Activated CD8-positive, alpha-beta T cell treated with anti-CD3 and anti-CD28 coated beads, Interleukin-2, amount 10 ng/mL, durations not matched to agents 7 days and 5 days (primary cell): ENCODE results near the gene MDN1. TPM values are rescaled to one million over a fixed set of nuclear protein-coding genes. Genes with fewer than 3 reads are reported as not detected.
"Not testable (repeated sequence)": the region's sequence is repeated elsewhere in the genome, so short reads cannot be mapped to it uniquely, and the experiment has no call there.

ENCODE experiments used
- ATAC-seq: fragments of 150-1000 bp; cut with Tn5 transposase; one replicate; pipeline ENCODE4 v1.10.0; 2021; ENCODE audit warnings: moderate library complexity
- CTCF ChIA-PET: fragments of 350-600 bp; sonication (Branson Sonifier 250); formaldehyde crosslinking; loops from one replicate; lab custom pipeline; 2021; ENCODE audit warnings: antibody characterized with exemption; lab: Charles Lee
- POLR2A ChIA-PET: fragments of 350-600 bp; sonication (Branson Sonifier 250); formaldehyde crosslinking; loops from one replicate; lab custom pipeline; 2021; ENCODE audit warnings: antibody characterized with exemption; lab: Charles Lee
- DNase-seq: peaks from one replicate; pipeline ENCODE4 v3.0.0-alpha.2; 2020
- H3K27ac Mint-ChIP-seq: one replicate; pipeline ENCODE4 v1.8.0; 2021; ENCODE audit warnings: mild to moderate bottlenecking, mixed read lengths
- H3K27me3 Mint-ChIP-seq: one replicate; pipeline ENCODE4 v1.8.0; 2021; ENCODE audit warnings: low read depth, mixed read lengths
- H3K36me3 Mint-ChIP-seq: one replicate; pipeline ENCODE4 v1.8.0; 2021; ENCODE audit warnings: low read depth, mixed read lengths
- H3K4me1 Mint-ChIP-seq: one replicate; pipeline ENCODE4 v1.8.0; 2021; ENCODE audit warnings: low read depth, mixed read lengths
- H3K4me3 Mint-ChIP-seq: one replicate; pipeline ENCODE4 v1.8.0; 2021; ENCODE audit warnings: mild to moderate bottlenecking, mixed read lengths
- H3K9me3 Mint-ChIP-seq: one replicate; pipeline ENCODE4 v1.8.0; 2022; ENCODE audit warnings: mixed read lengths; ENCODE audit not compliant: insufficient read depth
- total RNA-seq, 2 experiments: library from RNA; stranded (reverse); gene quantifications; one replicate each; pipeline ENCODE4 v1.2.3, GENCODE V29; 2021

The MDN1 gene
- total RNA-seq, 2 experiments from 2014 or later, result 58.2 to 64.7 TPM

DNA sequence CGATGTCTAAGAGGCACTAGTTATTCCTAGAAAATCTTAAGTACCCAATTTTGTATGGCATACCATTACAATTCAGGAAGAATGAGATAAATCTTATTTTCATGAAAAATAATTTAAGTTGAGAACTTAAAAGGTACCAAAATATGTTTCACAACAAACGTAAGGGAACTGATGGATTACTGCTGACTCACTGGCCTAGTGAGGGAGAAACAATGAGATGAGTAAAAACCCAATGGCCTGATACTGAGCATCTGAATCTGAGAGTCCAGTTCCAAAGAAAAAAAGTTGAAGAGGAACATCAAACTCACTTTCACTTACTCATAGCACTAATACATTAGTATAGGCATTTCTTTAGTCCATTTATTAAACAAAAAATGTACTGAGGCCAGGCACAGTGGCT lies 56.0 kb downstream of the MDN1 start:
- no peak for DNase-seq
- no peak for ATAC-seq
- Mint-ChIP-seq H3K4me3 (no peak overlapping the region), H3K36me3 (peaks cover 31% of the 10 kb centered on the region), H3K27me3 (no peaks in the 10 kb centered on the region), H3K4me1 (no peaks in the 10 kb centered on the region), H3K9me3 (no peaks in the 10 kb centered on the region), H3K27ac (no peak overlapping the region)
- POLR2A ChIA-PET, result no interaction called here
- CTCF ChIA-PET, result interaction anchor here (1.1 to 1.7 kb wide), 3 partner anchors 25 to 331 kb away, joined by 3 to 5 read pairs (median 5); no protein-coding TSS in a partner anchor

DNA sequence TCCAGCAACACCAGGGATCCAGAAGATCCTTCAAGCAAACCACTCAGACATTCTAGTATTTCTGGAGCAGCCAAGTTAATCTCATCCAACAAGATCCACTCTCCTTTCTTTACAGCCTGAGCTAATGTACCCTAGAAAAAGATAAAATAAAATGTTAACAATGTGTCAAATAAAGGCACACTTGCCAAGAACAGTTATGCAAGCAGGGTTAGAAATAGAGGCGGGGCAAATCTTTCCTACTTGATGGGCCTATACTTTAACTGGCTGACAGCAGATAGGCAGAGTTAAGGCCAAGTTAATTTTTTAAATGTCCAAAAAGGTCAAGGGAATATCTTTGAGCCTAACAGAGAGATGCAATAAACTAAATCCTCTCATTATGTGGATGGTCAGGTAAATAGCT lies 60.8 kb downstream of the MDN1 start:
- ChIA-PET POLR2A (no interaction called here), CTCF (no interaction called here)
- DNase-seq, result no peak

DNA sequence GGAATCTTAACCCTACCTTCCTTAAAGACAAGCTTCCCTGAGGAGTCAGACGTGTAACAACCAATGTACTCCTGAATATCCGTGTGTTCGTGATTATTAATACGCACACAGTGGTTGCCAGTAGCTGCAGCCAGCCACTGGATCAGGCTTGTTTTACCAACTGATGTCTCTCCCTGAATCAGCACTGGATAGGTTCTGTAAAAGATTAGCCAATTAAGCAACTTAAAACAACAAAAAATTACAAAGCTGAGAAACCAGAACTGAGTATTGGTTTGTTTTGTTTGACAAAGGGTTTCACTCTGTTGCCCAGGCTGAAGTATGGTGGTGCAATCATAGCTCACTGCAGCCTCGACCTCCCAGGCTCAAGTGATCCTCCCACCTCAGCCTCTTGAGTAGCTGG lies 69.3 kb downstream of the MDN1 start:
- no peak overlapping the region for H3K4me3 Mint-ChIP-seq
- CTCF ChIA-PET, result interaction anchor here (1.1 to 1.5 kb wide), 2 partner anchors 25 to 50 kb away, joined by 3 read pairs; no protein-coding TSS in a partner anchor
- DNase-seq (no peak), ATAC-seq (no peak)
- H3K27me3 Mint-ChIP-seq, result no peaks in the 10 kb centered on the region
- H3K4me1 Mint-ChIP-seq, result no peaks in the 10 kb centered on the region
- POLR2A ChIA-PET, result no interaction called here
- H3K9me3 Mint-ChIP-seq, result no peaks in the 10 kb centered on the region
- peaks cover 67% of the 10 kb centered on the region for H3K36me3 Mint-ChIP-seq
- H3K27ac Mint-ChIP-seq, result no peak overlapping the region

More for the DNA sequence above, 60.8 kb downstream of the MDN1 start:
- H3K4me3 Mint-ChIP-seq, result no peak overlapping the region
- H3K27me3 Mint-ChIP-seq, result no peaks in the 10 kb centered on the region
- peaks cover 48% of the 10 kb centered on the region for H3K36me3 Mint-ChIP-seq
- no peak for ATAC-seq
- H3K27ac Mint-ChIP-seq, result no peak overlapping the region
- no peaks in the 10 kb centered on the region for H3K4me1 Mint-ChIP-seq
- no peaks in the 10 kb centered on the region for H3K9me3 Mint-ChIP-seq

DNA sequence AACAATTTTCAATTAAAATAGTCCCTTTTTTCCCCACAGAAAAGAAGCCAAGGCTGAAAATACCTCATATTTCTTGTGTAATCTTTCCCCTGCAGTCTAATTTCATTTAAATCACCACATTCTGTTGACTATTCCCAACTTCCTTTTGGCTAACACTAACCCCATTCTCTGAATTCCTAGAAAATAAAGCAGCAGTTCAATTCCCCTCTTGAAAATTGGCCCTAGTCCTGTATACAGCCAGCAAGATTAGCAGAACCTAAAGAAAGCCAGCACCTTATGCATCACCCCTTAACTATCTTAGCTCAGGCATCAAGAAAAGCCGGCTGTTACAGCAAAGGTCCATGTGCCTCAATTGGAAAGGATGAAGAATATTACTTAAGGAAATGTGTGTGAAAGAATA lies 69.7 kb downstream of the MDN1 start:
- Mint-ChIP-seq H3K27me3 (no peaks in the 10 kb centered on the region), H3K36me3 (peaks cover 68% of the 10 kb centered on the region), H3K27ac (no peak overlapping the region), H3K4me1 (no peaks in the 10 kb centered on the region), H3K9me3 (no peaks in the 10 kb centered on the region), H3K4me3 (no peak overlapping the region)
- ChIA-PET CTCF (interaction anchor here (1.1 to 1.5 kb wide), 2 partner anchors 24 to 50 kb away, joined by 3 read pairs; no protein-coding TSS in a partner anchor), POLR2A (no interaction called here)
- DNase-seq, result no peak
- ATAC-seq, result no peak

DNA sequence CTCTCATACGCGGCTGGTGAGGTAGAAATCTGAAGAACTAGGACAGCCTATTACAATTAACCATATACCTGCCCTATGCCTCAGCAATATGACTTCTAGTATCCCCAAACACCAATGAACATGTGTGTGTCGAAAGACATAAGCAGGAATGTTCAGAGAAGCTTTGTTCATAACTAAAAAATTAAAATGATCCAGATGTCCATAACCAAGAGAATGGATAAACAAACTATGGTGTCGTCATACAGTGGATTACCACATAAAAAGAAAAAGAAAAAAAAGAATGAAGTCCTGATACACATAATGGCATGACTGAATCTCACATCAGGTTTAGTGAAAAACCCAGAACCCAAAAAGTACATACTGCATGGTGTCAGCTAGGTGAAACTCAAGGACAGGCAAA lies 73.9 kb downstream of the MDN1 start:
- H3K4me1 Mint-ChIP-seq, result no peaks in the 10 kb centered on the region
- ATAC-seq, result no peak
- no peaks in the 10 kb centered on the region for H3K9me3 Mint-ChIP-seq
- DNase-seq, result no peak
- H3K36me3 Mint-ChIP-seq, result peaks cover 63% of the 10 kb centered on the region
- H3K27me3 Mint-ChIP-seq, result no peaks in the 10 kb centered on the region
- ChIA-PET POLR2A (interaction anchor here (0.6 kb wide), 1 partner anchor 345 kb away, joined by 3 read pairs; no protein-coding TSS in a partner anchor), CTCF (no interaction called here)
- no peak overlapping the region for H3K4me3 Mint-ChIP-seq
- H3K27ac Mint-ChIP-seq, result no peak overlapping the region

DNA sequence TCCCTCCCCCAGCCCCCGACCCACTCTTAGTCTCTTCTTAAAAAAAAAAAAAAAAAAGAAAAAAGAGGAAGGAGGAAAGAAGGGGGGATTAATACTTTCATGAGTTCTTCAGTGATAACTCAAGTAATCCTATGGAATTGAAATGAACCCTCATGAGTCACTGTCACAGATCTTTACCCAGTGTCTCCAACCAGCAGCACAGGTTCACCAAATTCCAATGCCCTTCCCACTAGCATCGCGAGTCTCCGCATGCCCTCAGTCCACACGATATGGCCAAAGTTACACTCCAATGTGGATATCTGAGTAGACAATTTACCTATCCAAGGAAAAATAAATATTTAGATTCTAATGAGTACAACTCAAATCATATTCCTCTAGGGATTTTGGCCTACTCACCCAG lies 74.5 kb downstream of the MDN1 start:
- no peaks in the 10 kb centered on the region for H3K4me1 Mint-ChIP-seq
- H3K27ac Mint-ChIP-seq, result no peak overlapping the region
- no peaks in the 10 kb centered on the region for H3K9me3 Mint-ChIP-seq
- ChIA-PET CTCF (no interaction called here), POLR2A (no interaction called here)
- H3K27me3 Mint-ChIP-seq, result no peaks in the 10 kb centered on the region
- no peak overlapping the region for H3K4me3 Mint-ChIP-seq
- peaks cover 63% of the 10 kb centered on the region for H3K36me3 Mint-ChIP-seq
- DNase-seq (no peak), ATAC-seq (no peak)

DNA sequence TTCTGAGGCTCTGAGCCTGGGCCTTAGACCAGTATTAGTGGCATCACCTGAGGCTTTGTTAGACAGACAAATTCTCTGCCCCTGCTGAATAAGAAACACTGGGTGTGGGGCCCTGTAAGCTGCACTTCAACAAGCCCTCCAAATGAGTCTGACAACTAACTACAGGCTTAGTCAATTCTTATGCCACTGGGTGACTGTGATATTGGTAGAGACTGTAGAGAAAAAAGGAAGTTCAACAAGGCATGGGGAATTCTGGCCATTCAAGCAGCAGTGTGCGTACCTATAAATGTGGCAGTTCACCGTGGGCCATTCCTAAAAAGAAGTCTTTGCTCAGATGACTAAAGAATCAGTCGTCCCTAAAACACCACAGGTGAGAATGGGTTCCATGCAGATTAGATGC lies 82.7 kb downstream of the MDN1 start:
- POLR2A ChIA-PET, result no interaction called here
- H3K4me3 Mint-ChIP-seq, result no peak overlapping the region
- peaks cover 55% of the 10 kb centered on the region for H3K36me3 Mint-ChIP-seq
- DNase-seq, result no peak
- ATAC-seq, result no peak
- no peaks in the 10 kb centered on the region for H3K4me1 Mint-ChIP-seq
- H3K27ac Mint-ChIP-seq, result no peak overlapping the region
- no peaks in the 10 kb centered on the region for H3K9me3 Mint-ChIP-seq
- CTCF ChIA-PET, result no interaction called here
- no peaks in the 10 kb centered on the region for H3K27me3 Mint-ChIP-seq

DNA sequence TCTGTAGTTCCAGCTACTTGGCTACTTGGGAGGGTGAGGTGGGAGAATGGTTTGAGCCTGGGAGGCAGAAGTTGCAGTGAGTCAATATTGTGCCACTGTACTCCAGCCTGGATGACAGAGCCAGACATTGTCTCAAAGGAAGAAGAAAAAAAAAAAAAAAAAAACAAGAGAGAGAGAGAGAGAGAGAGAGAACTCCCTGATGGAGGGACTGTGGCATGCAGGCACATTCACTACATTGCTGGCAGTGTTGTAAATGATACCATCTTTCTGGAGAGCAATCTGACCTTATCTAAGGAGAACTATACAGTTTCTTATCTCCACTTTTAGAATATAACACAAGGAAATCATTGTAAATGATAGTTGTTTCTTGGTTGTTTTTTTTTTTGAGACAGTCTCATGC lies 85.1 kb downstream of the MDN1 start:
- ChIA-PET CTCF (no interaction called here), POLR2A (no interaction called here)
- Mint-ChIP-seq H3K36me3 (peaks cover 64% of the 10 kb centered on the region), H3K27ac (no peak overlapping the region), H3K4me1 (no peaks in the 10 kb centered on the region), H3K9me3 (no peaks in the 10 kb centered on the region), H3K27me3 (no peaks in the 10 kb centered on the region), H3K4me3 (no peak overlapping the region)
- no peak for ATAC-seq
- no peak for DNase-seq

DNA sequence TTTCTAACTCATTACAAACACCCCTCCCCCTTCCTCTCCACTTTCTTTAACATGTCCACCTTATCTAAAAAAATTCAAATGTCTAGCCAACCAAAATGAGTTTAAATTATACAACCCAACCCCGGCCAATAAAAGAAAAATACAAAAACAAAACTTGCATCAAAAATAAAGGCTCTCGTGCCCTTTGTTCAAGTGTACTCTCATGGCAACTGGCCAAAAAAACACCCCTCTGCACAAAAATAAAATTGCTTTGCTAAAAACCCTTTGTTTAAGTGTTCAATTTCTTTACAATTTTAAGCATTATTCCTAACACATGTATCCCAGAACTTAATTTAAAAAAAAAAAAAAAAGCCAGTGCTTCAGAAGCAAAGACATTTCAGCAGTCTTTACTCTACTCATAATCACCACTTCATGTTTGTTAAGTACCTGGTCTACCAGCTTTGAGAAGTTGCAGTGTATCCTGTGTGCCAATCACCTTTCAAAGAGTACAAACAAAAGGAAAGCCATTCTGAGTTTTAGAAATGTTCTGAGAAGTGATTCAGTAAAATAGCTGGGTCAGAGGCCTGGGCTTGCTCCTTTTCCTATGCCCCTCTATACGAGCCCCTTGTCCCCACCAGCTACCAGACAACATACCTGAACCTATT lies 87.5 kb downstream of the MDN1 start:
- ChIA-PET CTCF (no interaction called here), POLR2A (no interaction called here)
- Mint-ChIP-seq H3K4me3 (no peak overlapping the region), H3K36me3 (peaks cover 64% of the 10 kb centered on the region), H3K27ac (no peak overlapping the region), H3K27me3 (no peaks in the 10 kb centered on the region), H3K4me1 (no peaks in the 10 kb centered on the region), H3K9me3 (no peaks in the 10 kb centered on the region)
- DNase-seq (no peak), ATAC-seq (no peak)

DNA sequence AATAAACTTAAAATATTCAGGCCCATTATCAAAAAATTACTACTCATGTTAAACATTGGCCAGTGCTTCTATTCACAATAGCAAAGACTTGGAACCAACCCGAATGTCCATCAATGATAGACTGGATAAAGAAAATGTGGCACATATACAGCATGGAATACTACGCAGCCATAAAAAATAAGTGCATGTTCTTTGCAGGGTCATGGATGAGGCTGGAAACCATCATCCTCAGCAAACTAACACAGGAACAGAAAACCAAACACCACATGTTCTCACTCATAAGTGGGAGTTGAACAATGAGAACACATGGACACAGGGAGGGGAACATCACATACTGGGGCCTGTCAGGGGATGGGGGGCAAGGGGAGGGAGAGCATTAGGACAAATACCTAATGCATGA lies 88.3 kb downstream of the MDN1 start:
- not testable (repeated sequence) for H3K27me3 Mint-ChIP-seq

DNA sequence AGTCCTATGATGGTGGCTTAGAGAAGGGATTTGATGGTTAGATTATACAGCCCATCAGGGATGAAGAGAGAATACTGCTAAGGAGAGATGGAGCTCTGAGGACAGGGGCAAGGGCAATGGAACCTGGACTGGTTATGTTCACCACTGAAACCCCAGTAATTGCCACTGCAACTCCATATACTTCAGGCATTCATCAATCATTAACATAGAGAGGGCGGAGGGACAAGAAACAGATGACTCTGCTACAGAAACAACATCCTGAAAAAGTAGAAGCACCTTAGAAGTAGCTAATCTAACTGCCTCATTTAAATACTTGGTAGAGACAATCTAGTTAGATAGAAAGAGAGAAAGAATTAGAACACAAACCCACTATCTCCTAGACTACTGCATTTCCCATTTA lies 89.8 kb downstream of the MDN1 start:
- Mint-ChIP-seq H3K27me3 (no peaks in the 10 kb centered on the region), H3K4me1 (no peaks in the 10 kb centered on the region), H3K27ac (no peak overlapping the region), H3K9me3 (no peaks in the 10 kb centered on the region), H3K36me3 (peaks cover 73% of the 10 kb centered on the region), H3K4me3 (no peak overlapping the region)
- DNase-seq (no peak), ATAC-seq (no peak)
- ChIA-PET POLR2A (no interaction called here), CTCF (interaction anchor here (0.6 to 1.3 kb wide), 3 partner anchors 12 to 102 kb away, joined by 3 to 4 read pairs (median 3); no protein-coding TSS in a partner anchor)

More for the DNA sequence above, 88.3 kb downstream of the MDN1 start:
- H3K27ac Mint-ChIP-seq, H3K4me1 Mint-ChIP-seq, DNase-seq, ATAC-seq, H3K4me3 Mint-ChIP-seq, POLR2A ChIA-PET, CTCF ChIA-PET, H3K9me3 Mint-ChIP-seq: not testable (repeated sequence)
- H3K36me3 Mint-ChIP-seq, result peaks cover 66% of the 10 kb centered on the region

DNA sequence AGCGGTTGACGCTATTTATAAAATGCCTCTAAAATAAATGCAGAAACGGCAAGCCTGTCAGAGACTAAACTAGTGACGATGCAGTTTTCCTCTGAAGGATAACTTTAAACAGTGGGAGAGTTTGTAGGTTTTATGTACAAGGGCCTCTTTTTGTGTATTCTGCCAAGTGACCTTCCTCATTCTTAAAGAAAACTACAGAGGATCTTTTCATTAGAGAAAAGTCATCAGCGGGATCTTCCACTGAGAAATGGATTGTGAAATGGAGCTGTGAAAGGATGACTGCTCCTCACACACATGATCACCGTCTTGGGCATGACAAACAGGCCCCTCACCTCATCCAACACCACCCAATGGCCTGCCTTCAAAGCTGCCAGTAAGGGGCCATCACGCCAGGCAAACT lies 92.1 kb downstream of the MDN1 start:
- Mint-ChIP-seq H3K27ac (no peak overlapping the region), H3K9me3 (no peaks in the 10 kb centered on the region), H3K36me3 (peaks cover 74% of the 10 kb centered on the region), H3K4me1 (no peaks in the 10 kb centered on the region), H3K4me3 (no peak overlapping the region), H3K27me3 (no peaks in the 10 kb centered on the region)
- ChIA-PET POLR2A (no interaction called here), CTCF (no interaction called here)
- DNase-seq, result no peak
- no peak for ATAC-seq
